H1 (cell line): ENCODE measurements around the gene GOLGA7B. TPM values are rescaled to one million over a fixed set of nuclear protein-coding genes. Genes with fewer than 3 reads are reported as not detected.
"Not testable (repeated sequence)": the region's sequence is repeated elsewhere in the genome, so short reads cannot be mapped to it uniquely, and the experiment has no call there.

Experiments
- CTCF ChIA-PET: fragments of 300-600 bp; sonication (Branson Sonifier 250); formaldehyde crosslinking; loops from one replicate; lab custom pipeline; 2021; ENCODE audit not compliant: partially characterized antibody; lab: Charles Lee
- POLR2A ChIA-PET: fragments of 300-600 bp; sonication (Branson Sonifier 250); formaldehyde crosslinking; loops from one replicate; lab custom pipeline; 2021; ENCODE audit warnings: inconsistent platforms; ENCODE audit not compliant: partially characterized antibody; lab: Charles Lee
- DNase-seq, 2 experiments: peaks; one replicate each; pipeline versions ENCODE4 v3.0.0 to v3.0.0-alpha.2; 2010 to 2022; ENCODE audit warnings: low spot score in 2 of 2, low read depth in 1 of 2, mixed read lengths in 1 of 2
- FAIRE-seq: peaks from 2 replicates; lab custom pipeline; 2011; peaks lifted over from hg19 to GRCh38; lab: Jason Lieb, UNC
- H2AFZ ChIP-seq: 2 replicates; pipeline ENCODE4 v1.8.1; 2012; ENCODE audit warnings: low read length, inconsistent platforms
- H2AK5ac ChIP-seq: 2 replicates; pipeline ENCODE4 v1.6.1; 2013; ENCODE audit warnings: low read depth, low read length
- H2BK120ac ChIP-seq: replicated peaks from 2 replicates; pipeline ENCODE3; 2013; ENCODE audit warnings: low read depth, low read length, inconsistent platforms
- H2BK12ac ChIP-seq: 2 replicates; pipeline ENCODE4 v1.6.1; 2013; ENCODE audit warnings: low read depth, low read length
- H2BK15ac ChIP-seq: 2 replicates; pipeline ENCODE4 v1.6.1; 2013; ENCODE audit warnings: low read length
- H2BK20ac ChIP-seq: 2 replicates; pipeline ENCODE4 v1.6.1; 2013; ENCODE audit warnings: low read length
- H2BK5ac ChIP-seq: 2 replicates; pipeline ENCODE4 v1.6.1; 2013; ENCODE audit warnings: low read depth, low read length
- H3K14ac ChIP-seq: 2 replicates; pipeline ENCODE4 v1.6.1; 2013; ENCODE audit warnings: inconsistent platforms; ENCODE audit not compliant: insufficient read length
- H3K18ac ChIP-seq: 2 replicates; pipeline ENCODE4 v1.6.1; 2013; ENCODE audit warnings: low read length; ENCODE audit errors: extremely low read depth
- H3K23ac ChIP-seq: 2 replicates; pipeline ENCODE4 v1.6.1; 2013; ENCODE audit warnings: inconsistent platforms; ENCODE audit not compliant: insufficient read length
- H3K23me2 ChIP-seq: 2 replicates; pipeline ENCODE4 v1.6.1; 2013; ENCODE audit warnings: low read depth, low read length
- H3K27ac ChIP-seq: 2 replicates; pipeline ENCODE4 v1.6.1; 2011; ENCODE audit warnings: low read depth, low read length, inconsistent platforms
- H3K27me3 ChIP-seq, 4 experiments: replicated peaks in 1 of 4; 1 replicate in 1 of 4; 2 replicates in 3 of 4; pipeline versions ENCODE4 v1.6.1 to v1.8.1; 2011 to 2013; ENCODE audit warnings: low read length in 3 of 4, mild to moderate bottlenecking in 3 of 4, inconsistent platforms in 2 of 4, mixed read lengths in 2 of 4, moderate library complexity in 1 of 4; ENCODE audit not compliant: control insufficient read depth in 3 of 4, insufficient read depth in 3 of 4; ENCODE audit errors: extremely low read depth in 1 of 4
- H3K36me3 ChIP-seq, 4 experiments: 2 replicates each; pipeline versions ENCODE4 v1.6.1 to v1.8.1; 2011 to 2013; ENCODE audit warnings: mild to moderate bottlenecking in 4 of 4, low read length in 3 of 4, moderate library complexity in 2 of 4, control low read depth in 1 of 4, inconsistent platforms in 1 of 4; ENCODE audit not compliant: insufficient read depth in 4 of 4, control insufficient read depth in 2 of 4
- H3K4ac ChIP-seq: replicated peaks from 2 replicates; pipeline ENCODE3; 2013; ENCODE audit warnings: low read length, low read depth, mixed read lengths, inconsistent platforms; ENCODE audit not compliant: insufficient read length
- H3K4me1 ChIP-seq, 4 experiments: replicated peaks in 1 of 4; 1 replicate in 1 of 4; 2 replicates in 3 of 4; pipeline versions ENCODE4 v1.6.1 to v1.8.1; 2011 to 2013; ENCODE audit warnings: low read length in 3 of 4, inconsistent platforms in 2 of 4, mixed read lengths in 1 of 4; ENCODE audit not compliant: insufficient read depth in 4 of 4, control insufficient read depth in 3 of 4
- H3K4me2 ChIP-seq, 2 experiments: 2 replicates each; pipeline versions ENCODE4 v1.6.1 to v1.8.1; 2011 to 2013; ENCODE audit warnings: low read depth in 2 of 2, low read length in 2 of 2, control low read depth in 1 of 2, inconsistent platforms in 1 of 2, mild to moderate bottlenecking in 1 of 2; ENCODE audit not compliant: insufficient read depth in 1 of 2
- H3K4me3 ChIP-seq, 4 experiments: fragments of 200-600, 300-600 bp in 1 of 4; sonication (generic), shearing (Covaris generic), sonication (Bioruptor Twin) in 1 of 4; 2 replicates each; pipeline versions ENCODE4 v1.5.1 to v1.8.1; 2011 to 2016; ENCODE audit warnings: low read length in 4 of 4, low read depth in 3 of 4, control low read depth in 2 of 4, inconsistent platforms in 2 of 4, mild to moderate bottlenecking in 2 of 4, mixed read lengths in 1 of 4, moderate library complexity in 1 of 4; ENCODE audit not compliant: insufficient read depth in 2 of 4; ENCODE audit errors: extremely low read depth in 1 of 4
- H3K56ac ChIP-seq: replicated peaks from 2 replicates; pipeline ENCODE3; 2013; ENCODE audit warnings: low read depth, mild to moderate bottlenecking, mixed read lengths, low read length, inconsistent platforms; ENCODE audit not compliant: insufficient read length
- H3K79me1 ChIP-seq: 2 replicates; pipeline ENCODE4 v1.6.1; 2013; ENCODE audit warnings: low read depth, low read length, control low read depth
- H3K79me2 ChIP-seq, 2 experiments: 2 replicates each; pipeline versions ENCODE4 v1.6.1 to v1.8.1; 2012 to 2013; ENCODE audit warnings: low read length in 2 of 2, mild to moderate bottlenecking in 2 of 2, inconsistent platforms in 1 of 2; ENCODE audit not compliant: insufficient read depth in 2 of 2, control insufficient read depth in 1 of 2
- H3K9ac ChIP-seq, 4 experiments: replicated peaks in 1 of 4; 1 replicate in 1 of 4; 2 replicates in 3 of 4; pipeline versions ENCODE4 v1.6.1 to v1.8.1; 2011 to 2013; ENCODE audit warnings: low read depth in 3 of 4, low read length in 3 of 4, control low read depth in 2 of 4, mild to moderate bottlenecking in 2 of 4, moderate library complexity in 2 of 4, inconsistent platforms in 1 of 4; ENCODE audit errors: extremely low read depth in 1 of 4
- H3K9me3 ChIP-seq, 2 experiments: 2 replicates each; pipeline versions ENCODE4 v1.6.1 to v1.8.1; 2012 to 2013; ENCODE audit warnings: mild to moderate bottlenecking in 2 of 2, moderate library complexity in 2 of 2, control low read depth in 1 of 2, inconsistent platforms in 1 of 2, low read depth in 1 of 2, low read length in 1 of 2, mixed read lengths in 1 of 2; ENCODE audit not compliant: insufficient read depth in 2 of 2
- H4K20me1 ChIP-seq, 2 experiments: replicated peaks in 1 of 2; 2 replicates each; pipeline versions ENCODE3 to v1.8.1; 2011 to 2013; ENCODE audit warnings: inconsistent platforms in 2 of 2, low read length in 2 of 2, mild to moderate bottlenecking in 1 of 2; ENCODE audit not compliant: insufficient read depth in 2 of 2, control insufficient read depth in 1 of 2
- H4K5ac ChIP-seq: 2 replicates; pipeline ENCODE4 v1.6.1; 2013; ENCODE audit warnings: low read length, low read depth, mixed read lengths, inconsistent platforms; ENCODE audit not compliant: insufficient read length
- H4K8ac ChIP-seq: 2 replicates; pipeline ENCODE4 v1.8.0; 2013; ENCODE audit warnings: mild to moderate bottlenecking, moderate library complexity, low read length, inconsistent platforms; ENCODE audit not compliant: insufficient read depth; ENCODE audit errors: extremely low read depth
- H4K91ac ChIP-seq: replicated peaks from 2 replicates; pipeline ENCODE3; 2013; ENCODE audit warnings: low read length, mixed read lengths, inconsistent platforms; ENCODE audit not compliant: insufficient read length
- WGBS, 2 experiments: shearing (Covaris generic) in 1 of 2; methylation state at CpG; one replicate each; pipeline versions ENCODE4 v1.1.6 to v1.1.7; 2013 to 2015; ENCODE audit warnings: low lambda C conversion rate in 2 of 2, mixed read lengths in 2 of 2, inconsistent platforms in 1 of 2, low coverage in 1 of 2, missing lambda C conversion rate in 1 of 2; ENCODE audit not compliant: insufficient replicate concordance in 2 of 2, insufficient coverage in 1 of 2, insufficient read length in 1 of 2; ENCODE audit errors: extremely low coverage in 1 of 2, missing lambda C conversion rate in 1 of 2; 5-methylcytosine and 5-hydroxymethylcytosine counted together
- polyA plus RNA-seq, 7 experiments: library from polyadenylated mRNA; depleted of rRNA in 3 of 7; stranded (reverse) in 5 of 7; unstranded in 2 of 7; fragments of >200 nt in 5 of 7; fragments of 200-250 nt in 2 of 7; gene quantifications; 1 replicate in 5 of 7; 2 replicates in 1 of 7; 4 replicates in 1 of 7; pipeline versions ENCODE4 v1.2.1 to v1.2.3, GENCODE V29; 2011 to 2013; ENCODE audit warnings: missing spikeins in 2 of 7, mixed read lengths in 2 of 7
- total RNA-seq: library from RNA; stranded (reverse); fragmentation: NEBNext Ultra II Directional; extraction: Animal tissue kit (Norgen Biotek cat#: 25700); gene quantifications from 2 replicates; pipeline ENCODE4 v1.2.1, GENCODE V29; 2021

Gene GOLGA7B
- total and polyA plus RNA-seq, 2 of the 8 experiments (the other 6 are each of a cell fraction or from before 2014, with no cell fraction given): 0.04 to 0.14 TPM

GRCh38 chr10:97841166-97841565, 8.5 kb upstream of the GOLGA7B start:
- H3K9ac ChIP-seq, H3K4me3 ChIP-seq, FAIRE-seq, H3K79me2 ChIP-seq, CTCF ChIA-PET, H2BK12ac ChIP-seq, H3K27ac ChIP-seq, H3K4ac ChIP-seq, H3K4me1 ChIP-seq, H2AFZ ChIP-seq, H3K14ac ChIP-seq, H3K79me1 ChIP-seq, H3K4me2 ChIP-seq, H3K56ac ChIP-seq, DNase-seq, H4K5ac ChIP-seq, H2BK15ac ChIP-seq, H2AK5ac ChIP-seq, H2BK120ac ChIP-seq, H2BK5ac ChIP-seq, POLR2A ChIA-PET, H4K8ac ChIP-seq, H3K27me3 ChIP-seq, H3K18ac ChIP-seq, H2BK20ac ChIP-seq, H4K20me1 ChIP-seq, H3K23ac ChIP-seq, H4K91ac ChIP-seq, H3K36me3 ChIP-seq, H3K23me2 ChIP-seq: not testable (repeated sequence)
- WGBS, 2 experiments: 100% methylated on average over 1 of the region's 22 CpGs; no CpG with 5 or more reads in 1 of the 2 experiments
- peaks cover 0 to 12% of the 10 kb centered on the region in 2 experiments; a peak in 2 of 4 replicates for H3K9me3 ChIP-seq

- H3K18ac ChIP-seq, H2BK20ac ChIP-seq, FAIRE-seq, H3K4me1 ChIP-seq, H3K4me2 ChIP-seq, H4K91ac ChIP-seq, H4K20me1 ChIP-seq, H3K27me3 ChIP-seq, H4K8ac ChIP-seq, H3K27ac ChIP-seq, H2BK12ac ChIP-seq, H3K14ac ChIP-seq, H2AFZ ChIP-seq, H3K9ac ChIP-seq, H3K23ac ChIP-seq, H3K56ac ChIP-seq, H3K4me3 ChIP-seq, H3K79me1 ChIP-seq, POLR2A ChIA-PET, H4K5ac ChIP-seq, H3K4ac ChIP-seq, H2BK15ac ChIP-seq, H3K23me2 ChIP-seq, H2BK120ac ChIP-seq, H2BK5ac ChIP-seq, H3K36me3 ChIP-seq, DNase-seq, H2AK5ac ChIP-seq, H3K79me2 ChIP-seq: not testable (repeated sequence)
- CTCF ChIA-PET: interaction anchor here (1.2 kb wide), 1 partner anchor 134 kb away, joined by 4 read pairs; no protein-coding TSS in a partner anchor
- H3K9me3 ChIP-seq: peaks cover 0 to 12% of the 10 kb centered on the region in 2 experiments; a peak in 2 of 4 replicates
- 84% methylated on average over 2 of the region's 3 CpGs; no CpG with 5 or more reads in 1 of the 2 experiments for WGBS, 2 experiments
These were observed 7.5 kb upstream of the GOLGA7B start for GRCh38 chr10:97842114-97842513.
